HEK293 (cell line): ENCODE measurements around the gene DNAH1.

Experiments
- CTCF ChIA-PET: fragments of 350-600 bp; formaldehyde crosslinking; extraction: SDS; loops from one replicate; lab custom pipeline; 2021; ENCODE audit warnings: antibody characterized with exemption; lab: Yijun Ruan, JAX
- POLR2A ChIA-PET: fragments of 300-600 bp; formaldehyde crosslinking; extraction: SDS; loops from one replicate; lab custom pipeline; 2020; ENCODE audit warnings: antibody characterized with exemption, inconsistent platforms; lab: Yijun Ruan, JAX
- H3K27ac ChIP-seq: fragments of 200-500 bp; sonication (Bioruptor generic); 2 replicates; pipeline ENCODE4 v1.5.1; 2014; ENCODE audit warnings: low read depth, low read length, control low read depth, inconsistent platforms; ENCODE audit errors: extremely low read depth
- H3K36me3 ChIP-seq, 2 experiments: fragments of 200-500 bp in 1 of 2; sonication (Bioruptor generic) in 1 of 2; 1 replicate in 1 of 2; 2 replicates in 1 of 2; pipeline ENCODE4 v1.5.1; 2014 to 2017; ENCODE audit warnings: inconsistent platforms in 2 of 2, low read length in 2 of 2; ENCODE audit not compliant: control insufficient read depth in 2 of 2, insufficient read depth in 1 of 2
- H3K4me1 ChIP-seq: fragments of 200-500 bp; sonication (Bioruptor generic); 2 replicates; pipeline ENCODE4 v1.5.1; 2014; ENCODE audit warnings: mild to moderate bottlenecking, low read length, inconsistent platforms; ENCODE audit not compliant: control insufficient read depth, insufficient read depth
- H3K4me3 ChIP-seq: 2 replicates; pipeline ENCODE4 v1.5.1; 2011; ENCODE audit warnings: low read depth, mild to moderate bottlenecking, control low read depth, low read length, moderate library complexity
- H3K9me3 ChIP-seq: fragments of 200-500 bp; sonication (Bioruptor generic); 2 replicates; pipeline ENCODE4 v1.5.1; 2014; ENCODE audit warnings: low read depth, low read length, inconsistent platforms; ENCODE audit not compliant: control insufficient read depth, insufficient read depth
- FEZF1 ChIP-seq: fragments of 450-650 bp; formaldehyde crosslinking; IDR thresholded peaks from 2 replicates; pipeline ENCODE4 v1.5.1; 2016; ENCODE audit warnings: missing biosample characterization, missing genetic modification characterization
- GLIS1 ChIP-seq: fragments of 450-650 bp; formaldehyde crosslinking; IDR thresholded peaks from 2 replicates; pipeline ENCODE4 v1.5.1; 2016; ENCODE audit warnings: missing biosample characterization, missing genetic modification characterization
- ZBTB1 ChIP-seq: fragments of 450-650 bp; formaldehyde crosslinking; IDR thresholded peaks from 2 replicates; pipeline ENCODE4 v1.5.1; 2016; ENCODE audit warnings: missing biosample characterization, missing genetic modification characterization
- ZBTB20 ChIP-seq: fragments of 450-650 bp; formaldehyde crosslinking; IDR thresholded peaks from 2 replicates; pipeline ENCODE4 v1.5.1; 2016; ENCODE audit warnings: missing biosample characterization, missing genetic modification characterization
- ZBTB48 ChIP-seq: fragments of 450-650 bp; formaldehyde crosslinking; IDR thresholded peaks from 2 replicates; pipeline ENCODE4 v1.5.1; 2016; ENCODE audit warnings: missing biosample characterization, missing genetic modification characterization
- ZNF211 ChIP-seq: fragments of 450-650 bp; formaldehyde crosslinking; IDR thresholded peaks from 2 replicates; pipeline ENCODE4 v1.5.1; 2016; ENCODE audit warnings: low read depth, missing biosample characterization, missing genetic modification characterization
- ZNF23 ChIP-seq: fragments of 450-650 bp; formaldehyde crosslinking; IDR thresholded peaks from 2 replicates; pipeline ENCODE4 v1.5.1; 2016; ENCODE audit warnings: missing biosample characterization, missing genetic modification characterization, borderline replicate concordance
- ZNF24 ChIP-seq: fragments of 450-650 bp; formaldehyde crosslinking; IDR thresholded peaks from 2 replicates; pipeline ENCODE4 v1.5.1; 2016; ENCODE audit warnings: missing biosample characterization, missing genetic modification characterization
- ZNF274 ChIP-seq, 2 experiments: fragments of 200-500 bp in 1 of 2; fragments of 450-650 bp in 1 of 2; sonication (Bioruptor generic) in 1 of 2; formaldehyde crosslinking in 1 of 2; IDR thresholded peaks; 2 replicates each; pipeline versions ENCODE4 v1.5.1 to v1.6.1; 2014 to 2016; ENCODE audit warnings: borderline replicate concordance in 1 of 2, inconsistent platforms in 1 of 2, low read length in 1 of 2, missing biosample characterization in 1 of 2, missing genetic modification characterization in 1 of 2
- ZNF302 ChIP-seq: fragments of 450-650 bp; formaldehyde crosslinking; IDR thresholded peaks from 2 replicates; pipeline ENCODE4 v1.5.1; 2016; ENCODE audit warnings: missing biosample characterization, missing genetic modification characterization, low read depth
- ZNF324 ChIP-seq: fragments of 450-650 bp; formaldehyde crosslinking; IDR thresholded peaks from 2 replicates; pipeline ENCODE4 v1.5.1; 2016; ENCODE audit warnings: missing biosample characterization, missing genetic modification characterization
- ZNF623 ChIP-seq: fragments of 450-650 bp; formaldehyde crosslinking; IDR thresholded peaks from 2 replicates; pipeline ENCODE4 v1.5.1; 2016; ENCODE audit warnings: missing biosample characterization, missing genetic modification characterization
- ZNF654 ChIP-seq: fragments of 450-650 bp; formaldehyde crosslinking; IDR thresholded peaks from 2 replicates; pipeline ENCODE4 v1.5.1; 2016; ENCODE audit warnings: low read depth, missing biosample characterization, missing genetic modification characterization
- ZNF670 ChIP-seq: fragments of 450-650 bp; formaldehyde crosslinking; IDR thresholded peaks from 2 replicates; pipeline ENCODE4 v1.5.1; 2016; ENCODE audit warnings: missing biosample characterization, missing genetic modification characterization, low read depth
- ZNF704 ChIP-seq: fragments of 450-650 bp; formaldehyde crosslinking; IDR thresholded peaks from 2 replicates; pipeline ENCODE4 v1.5.1; 2016; ENCODE audit warnings: missing biosample characterization, missing genetic modification characterization

Gene DNAH1

GRCh38 chr3:52367891-52368880 lies 52.1 kb downstream of the DNAH1 start:
- Histone ChIP-seq H3K9me3 (no peaks in the 10 kb centered on the region), H3K4me3 (no peak overlapping the region), H3K4me1 (no peaks in the 10 kb centered on the region), H3K27ac (no peak overlapping the region)
- POLR2A ChIA-PET: interaction anchor here (0.7 kb wide), 1 partner anchor 1891 kb away, joined by 4 read pairs; no protein-coding TSS in a partner anchor
- TF ChIP-seq ZNF211 (tag by site-specific recombination) (no peak), ZBTB1 (tag by site-specific recombination) (no peak)
- TF ChIP-seq, all 188 proteins: peak for 0
- CTCF ChIA-PET: no interaction called here
- H3K36me3 ChIP-seq: peaks cover 0 to 14% of the 10 kb centered on the region in 2 experiments; a peak in 1 of 3 replicates

- TF ChIP-seq GLIS1 (peak; percentile 59), ZNF324 (tag by site-specific recombination) (no peak)
- peaks cover 0 to 8% of the 10 kb centered on the region in 2 experiments; a peak in 1 of 3 replicates for H3K36me3 ChIP-seq
- CTCF ChIA-PET: interaction anchor here (1.1 kb wide), 1 partner anchor 31 kb away, joined by 5 read pairs; no protein-coding TSS in a partner anchor
- H3K4me3 ChIP-seq: no peak overlapping the region
- H3K4me1 ChIP-seq: no peaks in the 10 kb centered on the region
- no peak overlapping the region for H3K27ac ChIP-seq
- POLR2A ChIA-PET: no interaction called here
- H3K9me3 ChIP-seq: no peaks in the 10 kb centered on the region
These were observed 54.4 kb downstream of the DNAH1 start for GRCh38 chr3:52370531-52370930.

- ChIA-PET CTCF (interaction anchor here (3.0 kb wide), 1 partner anchor 12 kb away, joined by 7 read pairs; no protein-coding TSS in a partner anchor), POLR2A (no interaction called here)
- TF ChIP-seq ZNF302 (tag by site-specific recombination): no peak
- TF ChIP-seq ZNF274 (IDR thresholded peaks at IDR 0.05; ENCODE audit: low read length): no peak
- no peak for TF ChIP-seq ZNF274 (tag by site-specific recombination; IDR thresholded peaks at IDR 0.05; ENCODE audit: borderline replicate concordance)
- TF ChIP-seq ZNF654 (tag by site-specific recombination): no peak
- no peak for TF ChIP-seq ZNF670 (tag by site-specific recombination)
- TF ChIP-seq ZBTB48 (tag by site-specific recombination): no peak
- TF ChIP-seq ZNF24 (tag by site-specific recombination): no peak
- no peak for TF ChIP-seq ZNF23 (tag by site-specific recombination)
- no peak for TF ChIP-seq FEZF1
- TF ChIP-seq ZBTB20: no peak
- no peak for TF ChIP-seq ZNF623
- no peak for TF ChIP-seq ZNF704 (tag by site-specific recombination)
- H3K36me3 ChIP-seq: peaks cover 0 to 3% of the 10 kb centered on the region in 2 experiments; a peak in 1 of 3 replicates
- no peaks in the 10 kb centered on the region for H3K4me1 ChIP-seq
- H3K4me3 ChIP-seq: no peak overlapping the region
- no peak overlapping the region for H3K27ac ChIP-seq
- no peaks in the 10 kb centered on the region for H3K9me3 ChIP-seq
These were observed 56.8 kb downstream of the DNAH1 start for GRCh38 chr3:52372822-52373504.
